GM10847 (cell line): ENCODE measurements around the gene LIPE.

Source experiments
- POLR2A ChIP-seq: IDR thresholded peaks from 2 replicates; pipeline ENCODE4 v1.6.1; 2011; ENCODE audit not compliant: insufficient read length; ENCODE audit errors: extremely low read depth

Gene LIPE, protein sequence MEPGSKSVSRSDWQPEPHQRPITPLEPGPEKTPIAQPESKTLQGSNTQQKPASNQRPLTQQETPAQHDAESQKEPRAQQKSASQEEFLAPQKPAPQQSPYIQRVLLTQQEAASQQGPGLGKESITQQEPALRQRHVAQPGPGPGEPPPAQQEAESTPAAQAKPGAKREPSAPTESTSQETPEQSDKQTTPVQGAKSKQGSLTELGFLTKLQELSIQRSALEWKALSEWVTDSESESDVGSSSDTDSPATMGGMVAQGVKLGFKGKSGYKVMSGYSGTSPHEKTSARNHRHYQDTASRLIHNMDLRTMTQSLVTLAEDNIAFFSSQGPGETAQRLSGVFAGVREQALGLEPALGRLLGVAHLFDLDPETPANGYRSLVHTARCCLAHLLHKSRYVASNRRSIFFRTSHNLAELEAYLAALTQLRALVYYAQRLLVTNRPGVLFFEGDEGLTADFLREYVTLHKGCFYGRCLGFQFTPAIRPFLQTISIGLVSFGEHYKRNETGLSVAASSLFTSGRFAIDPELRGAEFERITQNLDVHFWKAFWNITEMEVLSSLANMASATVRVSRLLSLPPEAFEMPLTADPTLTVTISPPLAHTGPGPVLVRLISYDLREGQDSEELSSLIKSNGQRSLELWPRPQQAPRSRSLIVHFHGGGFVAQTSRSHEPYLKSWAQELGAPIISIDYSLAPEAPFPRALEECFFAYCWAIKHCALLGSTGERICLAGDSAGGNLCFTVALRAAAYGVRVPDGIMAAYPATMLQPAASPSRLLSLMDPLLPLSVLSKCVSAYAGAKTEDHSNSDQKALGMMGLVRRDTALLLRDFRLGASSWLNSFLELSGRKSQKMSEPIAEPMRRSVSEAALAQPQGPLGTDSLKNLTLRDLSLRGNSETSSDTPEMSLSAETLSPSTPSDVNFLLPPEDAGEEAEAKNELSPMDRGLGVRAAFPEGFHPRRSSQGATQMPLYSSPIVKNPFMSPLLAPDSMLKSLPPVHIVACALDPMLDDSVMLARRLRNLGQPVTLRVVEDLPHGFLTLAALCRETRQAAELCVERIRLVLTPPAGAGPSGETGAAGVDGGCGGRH

DNA sequence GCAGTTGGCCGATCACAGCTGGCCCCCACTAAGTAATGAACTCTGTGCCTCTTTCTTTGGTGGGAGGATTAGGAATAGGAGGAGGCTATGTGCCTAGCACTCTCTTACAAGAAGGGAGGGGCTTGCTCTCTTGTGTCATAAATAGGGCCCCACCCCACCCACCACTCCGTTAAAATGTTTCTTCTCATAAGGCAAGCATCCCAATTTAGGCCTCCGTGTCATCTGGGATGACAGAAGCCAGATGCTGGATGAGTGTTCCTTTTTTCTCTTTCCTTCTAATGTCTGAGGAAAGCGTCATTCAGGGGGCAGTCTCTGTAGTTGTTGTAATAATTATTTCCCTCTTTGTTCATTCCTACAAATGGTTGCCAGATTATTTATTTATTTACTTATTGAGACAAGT is at the start of gene LIPE:
Gene LIPE (minus strand): TSS at position 76 of the 400 bp plus-strand sequence. CDS start 239 bp downstream, outside the sequence.
- TF ChIP-seq POLR2A: no peak

DNA sequence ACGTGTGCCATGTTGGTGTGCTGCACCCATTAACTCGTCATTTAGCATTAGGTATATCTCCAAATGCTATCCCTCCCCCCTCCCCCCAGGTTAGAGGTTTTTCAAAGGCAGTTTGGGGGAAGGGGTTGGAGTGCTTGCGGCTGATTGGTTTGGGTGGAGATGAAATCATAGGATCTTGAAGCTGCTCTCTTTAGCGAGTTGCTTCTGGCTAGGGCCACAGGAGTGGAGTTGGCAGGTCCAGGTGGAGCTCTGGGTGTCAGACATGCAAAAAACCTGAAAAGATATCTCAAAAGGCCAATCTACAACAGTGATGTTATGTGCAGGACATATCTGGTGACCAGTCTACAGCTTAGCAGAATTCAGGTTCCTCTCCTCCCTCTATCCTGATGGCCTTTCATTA is 48.2 kb upstream of the LIPE start:
- TF ChIP-seq POLR2A: no peak

DNA sequence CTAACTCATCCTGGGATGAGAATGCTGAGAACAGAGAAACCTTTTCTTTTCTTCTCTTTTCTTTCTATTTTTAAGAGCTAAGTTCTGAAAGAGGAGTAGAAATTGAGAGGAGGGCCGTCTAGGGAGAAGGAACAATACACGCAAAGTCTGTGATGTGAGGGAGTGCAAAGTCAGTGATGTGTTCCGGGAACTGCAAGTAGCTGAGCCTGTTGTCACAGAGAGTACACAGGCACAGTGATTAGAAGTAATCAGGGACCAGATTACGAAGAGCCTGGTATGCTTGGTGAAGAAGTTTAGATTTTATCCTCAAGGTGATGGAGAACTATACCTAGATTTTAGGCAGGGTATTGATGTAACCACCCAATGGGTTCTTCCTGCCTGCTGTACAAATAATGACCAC is 47.6 kb upstream of the LIPE start:
- TF ChIP-seq POLR2A: no peak

DNA sequence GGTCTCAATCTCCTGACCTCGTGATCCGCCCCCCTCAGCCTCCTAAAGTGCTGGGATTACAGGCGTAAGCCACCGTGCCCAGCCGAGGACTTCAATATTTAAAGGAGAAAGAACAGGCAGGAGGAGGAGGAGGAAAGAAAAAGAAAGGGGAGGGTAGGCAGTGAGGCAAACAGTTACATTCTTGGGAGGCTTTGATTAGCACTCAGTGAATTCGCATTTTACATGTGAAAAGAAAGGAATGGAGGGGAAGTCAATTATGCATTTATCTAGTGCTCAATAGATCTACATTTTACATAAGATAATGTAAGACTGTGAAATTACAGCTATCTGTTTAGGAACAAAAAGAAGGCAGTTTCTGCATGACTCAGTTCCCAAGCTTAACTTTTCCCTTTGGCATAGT is 46.5 kb upstream of the LIPE start:
- TF ChIP-seq POLR2A: no peak

DNA sequence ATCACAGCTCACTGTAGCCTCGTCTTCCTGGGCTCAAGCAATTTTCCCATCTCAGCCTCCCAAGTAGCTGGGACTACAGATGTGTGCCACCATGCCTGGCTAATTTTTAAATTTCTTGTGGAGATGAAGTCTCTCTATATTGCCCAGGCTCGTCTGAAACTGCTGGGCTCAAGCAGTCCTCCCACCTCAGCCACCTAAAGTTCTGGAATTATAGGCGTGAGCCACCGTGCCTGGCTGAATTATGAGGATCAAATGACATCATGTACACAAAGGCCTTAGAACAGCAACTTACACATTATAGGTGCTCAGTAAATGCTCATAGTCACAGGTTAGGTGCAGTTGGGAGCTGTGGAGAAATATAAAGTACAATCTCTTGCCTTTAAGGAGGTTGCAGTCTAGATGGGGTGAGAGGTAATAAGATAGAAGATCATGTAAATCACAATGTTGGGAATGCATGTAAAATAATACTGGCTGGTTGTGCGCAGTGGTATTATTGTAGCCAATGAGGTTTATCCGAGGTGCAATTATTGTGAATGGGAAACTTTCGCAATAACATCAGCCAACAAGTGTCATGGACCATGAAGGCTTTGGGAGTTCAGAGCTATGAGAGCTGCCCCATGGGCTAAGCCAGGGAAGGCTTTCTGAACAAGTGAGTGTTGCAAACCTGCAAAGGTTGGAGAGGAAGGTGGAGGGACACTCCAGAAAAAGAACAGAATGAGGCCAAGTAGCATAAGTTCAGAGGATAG is 45.4 kb upstream of the LIPE start:
- TF ChIP-seq POLR2A: no peak

DNA sequence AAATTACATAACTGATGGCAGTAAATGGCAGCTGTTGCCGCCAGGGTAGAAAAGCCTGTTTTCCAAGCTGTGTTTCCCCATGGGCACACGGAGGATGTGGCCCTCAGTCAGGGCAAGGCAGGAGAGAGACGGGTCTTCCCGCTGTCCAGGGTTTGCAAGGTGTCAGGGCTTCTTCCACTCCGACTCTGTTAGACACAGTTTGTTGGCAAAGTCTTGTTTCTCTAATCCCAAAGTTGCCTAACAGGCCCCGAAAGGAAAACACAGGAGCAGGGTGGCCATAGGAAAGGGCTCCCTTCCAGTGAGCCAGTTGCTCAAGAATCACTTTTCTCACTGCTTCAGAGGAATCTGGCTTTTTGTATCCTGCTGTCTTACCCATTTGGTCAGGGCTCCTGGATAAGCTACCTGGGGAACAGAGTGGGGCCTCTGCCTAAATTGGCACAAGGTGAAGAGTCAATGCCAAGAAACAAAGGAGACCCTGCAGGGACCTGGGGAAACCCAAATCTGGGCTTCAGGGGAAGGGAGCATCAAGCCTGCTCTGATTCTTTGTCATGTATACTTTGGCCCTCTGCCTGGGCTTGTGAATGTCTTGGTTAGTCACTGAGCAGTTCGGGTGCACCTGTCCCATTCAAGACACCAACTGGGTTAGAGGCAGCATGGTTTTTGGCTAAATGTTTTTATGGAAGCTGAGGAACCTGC is 44.5 kb upstream of the LIPE start:
- no peak for TF ChIP-seq POLR2A

DNA sequence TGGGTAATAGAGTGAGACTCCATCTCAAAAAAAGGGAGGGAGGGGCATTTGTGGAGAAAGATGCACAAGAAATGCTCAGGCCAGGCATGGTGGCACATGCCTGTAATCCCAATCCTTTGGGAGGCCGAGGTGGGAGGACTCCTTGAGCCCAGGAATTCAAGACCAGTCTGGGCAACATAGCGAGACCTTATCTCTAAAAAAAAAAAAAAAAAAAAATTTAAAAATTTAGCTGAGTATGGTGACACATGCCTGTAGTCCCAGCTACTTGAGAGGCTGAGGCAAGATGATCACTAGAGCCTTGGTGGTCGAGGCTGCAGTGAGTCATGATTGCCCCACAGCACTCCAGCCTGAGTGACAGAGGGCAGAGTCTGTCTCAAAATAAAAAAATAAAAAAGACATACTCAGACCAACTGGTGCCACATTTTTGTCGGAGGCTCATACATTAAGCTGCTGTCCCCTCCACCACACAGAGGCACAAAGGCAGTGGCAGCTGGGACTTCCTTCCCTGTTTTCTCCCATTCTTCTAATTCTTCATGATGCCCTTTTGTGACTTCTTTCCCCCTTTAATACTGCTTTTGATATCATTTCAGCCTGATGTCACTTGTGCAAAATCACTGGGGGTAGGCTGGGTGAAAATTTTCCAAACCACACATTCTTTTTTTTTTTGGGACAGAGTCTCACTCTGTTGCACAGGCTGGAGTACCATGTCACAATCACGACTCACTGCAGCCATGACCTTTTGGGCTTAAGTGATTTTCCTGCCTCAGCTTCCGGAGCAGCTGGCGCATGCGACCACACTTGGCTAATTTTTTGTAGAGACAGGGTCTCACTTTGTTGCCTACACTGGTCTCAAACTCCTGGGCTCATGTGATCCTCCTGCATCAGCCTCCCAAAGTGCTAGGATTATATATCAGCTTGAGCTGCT is 42.4 kb upstream of the LIPE start:
- TF ChIP-seq POLR2A: no peak

DNA sequence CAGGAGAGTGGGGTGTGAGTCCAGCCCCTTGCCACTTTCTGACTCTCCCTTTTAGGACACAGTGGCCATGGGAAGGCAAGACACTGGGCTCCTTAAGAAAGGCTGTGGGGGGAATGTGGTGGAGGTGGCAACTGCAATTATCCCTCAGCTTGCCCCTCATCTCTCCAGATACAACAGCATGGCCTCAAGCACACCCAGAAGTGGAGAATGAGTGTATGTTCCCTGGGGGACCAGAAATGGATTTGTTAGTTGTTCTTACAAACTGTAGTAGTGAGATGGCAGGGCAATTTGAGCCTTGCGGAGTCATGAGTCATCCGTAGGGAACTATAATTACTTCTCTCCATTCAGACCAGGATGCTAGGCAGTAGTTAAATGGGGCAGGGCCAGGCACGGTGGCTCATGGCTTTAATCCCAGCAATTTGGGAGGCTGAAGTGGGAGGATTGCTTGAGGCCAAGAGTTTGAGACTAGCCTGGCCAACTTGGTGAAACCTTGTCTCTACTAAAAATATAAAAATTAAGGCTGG is 41.1 kb upstream of the LIPE start:
- TF ChIP-seq POLR2A: no peak

DNA sequence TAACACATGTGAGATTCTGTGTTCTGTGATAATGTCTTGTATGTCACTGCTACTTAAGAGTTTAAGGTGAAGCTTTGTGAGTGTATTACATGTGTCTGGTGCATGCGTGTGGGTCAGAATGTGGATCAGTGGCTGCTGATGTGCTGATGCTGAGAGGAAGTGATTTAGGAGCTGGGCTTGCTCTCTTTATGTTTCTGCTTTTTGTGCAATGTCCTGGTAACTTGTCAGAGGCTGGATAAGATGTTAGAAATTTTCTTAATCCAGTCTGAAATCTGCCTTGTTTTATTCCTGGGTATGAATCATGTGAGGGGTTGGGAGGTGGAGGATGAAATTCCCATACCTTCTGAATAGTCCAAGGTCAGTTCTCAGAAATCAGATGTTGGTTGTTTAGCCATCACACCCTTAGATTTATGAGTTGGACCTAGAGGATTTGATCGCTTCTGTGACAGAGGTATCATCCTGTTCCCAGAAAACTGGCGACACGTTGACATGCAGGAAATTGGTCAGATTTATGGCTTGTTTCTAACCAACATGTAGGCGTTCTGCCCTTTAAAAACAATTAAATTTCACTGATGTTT is 40.1 kb upstream of the LIPE start:
- no peak for TF ChIP-seq POLR2A

DNA sequence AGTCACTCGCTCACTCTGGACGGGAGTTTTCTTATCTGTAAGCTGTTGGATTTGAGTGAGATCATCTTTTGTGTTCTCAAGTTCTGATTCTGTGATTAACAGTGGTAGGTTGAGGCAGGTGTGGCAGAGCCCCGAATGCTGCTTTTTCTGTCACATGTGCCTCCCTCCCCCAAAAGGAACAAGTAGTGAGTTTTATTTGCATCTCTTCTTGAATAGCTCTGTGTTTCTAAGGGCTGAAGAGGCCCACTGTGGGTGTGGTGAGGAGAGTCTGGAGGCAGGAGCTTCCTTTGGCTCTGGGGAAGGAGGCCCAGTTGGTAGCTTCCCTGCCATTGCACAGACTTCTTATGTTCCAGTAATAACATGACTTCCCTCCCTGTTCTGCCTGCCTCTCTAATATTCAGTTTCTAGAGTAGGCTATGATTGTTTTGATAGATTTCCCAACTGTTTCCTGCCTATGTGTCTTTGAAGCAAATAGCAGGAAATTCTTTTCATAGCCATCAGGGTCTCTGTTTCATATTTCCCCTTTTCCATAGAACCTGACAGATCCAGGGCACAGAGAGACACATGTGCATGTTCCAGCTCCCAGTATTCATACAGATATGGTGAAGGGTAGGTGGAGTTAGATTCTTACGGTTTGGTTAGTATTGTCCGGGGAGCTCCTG is 39.5 kb upstream of the LIPE start:
- TF ChIP-seq POLR2A: no peak

GRCh38 chr19:42465827-42466280 is 38.7 kb upstream of the LIPE start:
- no peak for TF ChIP-seq POLR2A

DNA sequence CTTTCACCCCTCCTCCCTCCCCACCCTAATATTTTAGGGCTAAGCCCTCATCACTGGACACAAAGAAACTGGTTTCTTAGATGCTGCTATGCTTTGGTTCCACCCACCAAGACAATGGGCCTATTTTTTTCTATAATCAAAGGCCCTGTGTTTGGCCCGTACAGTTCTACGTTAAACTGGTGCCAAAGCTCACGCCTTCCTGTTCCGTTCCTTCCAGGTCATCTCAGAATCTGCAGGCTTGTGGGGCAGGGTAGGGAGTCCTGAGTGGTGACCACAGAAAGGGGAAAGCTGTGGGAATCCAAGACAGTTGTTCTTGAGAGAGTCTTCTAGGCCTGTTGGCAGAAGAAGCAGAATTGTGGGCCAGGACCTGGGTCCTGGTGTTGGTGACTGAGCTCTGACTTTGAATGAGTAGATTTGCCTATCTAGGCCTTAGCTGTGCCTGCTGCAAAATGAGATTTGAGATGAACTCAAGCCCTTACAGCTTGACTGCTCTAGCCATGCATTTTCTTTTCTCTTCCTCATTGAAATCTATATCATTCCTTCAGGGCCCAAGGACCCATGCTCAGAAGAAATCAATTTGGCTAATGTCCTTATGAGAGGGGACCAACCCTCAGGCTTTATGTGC is 34.6 kb upstream of the LIPE start:
- no peak for TF ChIP-seq POLR2A
